ENCODE data around the gene STK16. TPM values are rescaled to one million over a fixed set of nuclear protein-coding genes. Genes with fewer than 3 reads are reported as not detected.

STK16 gene
- total RNA-seq, 4 donors from 2014 or later: 13.7 to 22.2 (median 15.4) TPM

DNA sequence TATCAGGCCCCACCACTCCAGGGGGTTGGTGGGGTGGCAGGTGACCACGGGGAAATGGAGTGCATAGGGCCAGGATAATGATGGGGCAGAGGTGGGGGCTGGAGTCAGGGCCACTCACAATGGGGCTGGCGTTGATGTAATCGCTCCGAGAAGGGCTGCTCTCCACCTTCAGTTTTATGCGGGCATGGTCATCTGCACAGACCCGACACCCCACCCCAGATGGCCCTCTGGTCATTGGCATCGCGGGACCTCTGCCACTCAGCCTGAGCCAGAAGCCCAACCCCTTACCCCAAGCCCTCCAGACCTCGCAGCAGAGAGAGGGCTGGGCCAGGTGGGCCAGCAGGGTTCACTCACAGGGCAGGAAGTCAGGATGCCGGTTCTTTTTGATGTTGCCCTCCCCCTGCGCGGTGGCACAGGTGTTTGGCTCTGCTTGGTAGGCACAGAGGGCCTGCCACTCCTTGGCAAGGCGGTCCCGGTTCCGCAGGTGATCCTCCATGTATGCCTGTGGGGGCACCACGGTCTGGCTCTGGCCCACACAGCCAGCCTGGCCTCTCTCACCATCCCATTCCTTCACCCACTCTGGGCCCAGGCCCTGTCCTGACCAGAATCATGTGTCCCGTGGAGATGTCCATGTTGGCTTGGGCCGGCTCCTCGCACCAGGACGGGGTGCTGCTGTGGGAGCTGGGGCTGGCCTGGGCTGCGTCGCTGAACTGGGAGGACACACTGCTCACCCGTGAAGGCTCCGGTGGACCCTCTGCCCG, 51.5 kb downstream of the STK16 start:
- TF ChIP-seq, protein P1, sequence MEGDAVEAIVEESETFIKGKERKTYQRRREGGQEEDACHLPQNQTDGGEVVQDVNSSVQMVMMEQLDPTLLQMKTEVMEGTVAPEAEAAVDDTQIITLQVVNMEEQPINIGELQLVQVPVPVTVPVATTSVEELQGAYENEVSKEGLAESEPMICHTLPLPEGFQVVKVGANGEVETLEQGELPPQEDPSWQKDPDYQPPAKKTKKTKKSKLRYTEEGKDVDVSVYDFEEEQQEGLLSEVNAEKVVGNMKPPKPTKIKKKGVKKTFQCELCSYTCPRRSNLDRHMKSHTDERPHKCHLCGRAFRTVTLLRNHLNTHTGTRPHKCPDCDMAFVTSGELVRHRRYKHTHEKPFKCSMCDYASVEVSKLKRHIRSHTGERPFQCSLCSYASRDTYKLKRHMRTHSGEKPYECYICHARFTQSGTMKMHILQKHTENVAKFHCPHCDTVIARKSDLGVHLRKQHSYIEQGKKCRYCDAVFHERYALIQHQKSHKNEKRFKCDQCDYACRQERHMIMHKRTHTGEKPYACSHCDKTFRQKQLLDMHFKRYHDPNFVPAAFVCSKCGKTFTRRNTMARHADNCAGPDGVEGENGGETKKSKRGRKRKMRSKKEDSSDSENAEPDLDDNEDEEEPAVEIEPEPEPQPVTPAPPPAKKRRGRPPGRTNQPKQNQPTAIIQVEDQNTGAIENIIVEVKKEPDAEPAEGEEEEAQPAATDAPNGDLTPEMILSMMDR (IDR thresholded peaks at IDR 0.05; ENCODE audit: low read depth): no peak

- TF ChIP-seq, protein P1 (IDR thresholded peaks at IDR 0.05; ENCODE audit: low read depth): no peak
Measured at GRCh38 chr2:219297766-219298456, 52.6 kb downstream of the STK16 start.

DNA sequence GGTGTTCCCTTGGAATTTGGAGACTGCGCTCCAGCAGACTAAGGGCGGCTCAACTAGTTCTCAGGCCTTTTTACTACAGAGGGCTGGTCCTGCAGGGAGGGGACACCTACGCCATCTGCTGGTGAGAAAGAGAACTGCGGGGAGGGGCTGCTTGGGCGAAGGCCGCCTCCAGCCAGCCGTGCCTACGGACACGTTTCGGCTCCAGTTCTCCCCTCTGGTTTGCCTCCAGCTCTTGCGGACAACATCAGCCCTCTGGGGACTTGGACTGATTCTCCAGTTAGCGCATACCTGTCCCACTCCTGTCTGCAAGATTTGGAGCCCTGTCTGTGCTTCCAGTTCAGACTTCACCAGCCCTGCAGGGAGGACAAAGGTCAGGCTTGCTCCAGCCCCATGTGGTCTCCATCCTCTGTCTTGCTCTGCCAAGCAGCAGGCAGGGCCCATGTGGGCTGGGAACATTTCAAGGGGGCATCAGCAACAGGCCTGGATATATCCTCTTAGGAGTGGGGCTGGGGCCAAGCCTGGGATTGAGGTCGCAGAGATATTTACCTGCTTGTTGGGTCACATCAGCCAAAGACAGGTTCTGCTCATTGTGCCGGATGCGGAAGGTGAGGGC, 53.6 kb downstream of the STK16 start:
- TF ChIP-seq, protein P1 (IDR thresholded peaks at IDR 0.05; ENCODE audit: low read depth): no peak

DNA sequence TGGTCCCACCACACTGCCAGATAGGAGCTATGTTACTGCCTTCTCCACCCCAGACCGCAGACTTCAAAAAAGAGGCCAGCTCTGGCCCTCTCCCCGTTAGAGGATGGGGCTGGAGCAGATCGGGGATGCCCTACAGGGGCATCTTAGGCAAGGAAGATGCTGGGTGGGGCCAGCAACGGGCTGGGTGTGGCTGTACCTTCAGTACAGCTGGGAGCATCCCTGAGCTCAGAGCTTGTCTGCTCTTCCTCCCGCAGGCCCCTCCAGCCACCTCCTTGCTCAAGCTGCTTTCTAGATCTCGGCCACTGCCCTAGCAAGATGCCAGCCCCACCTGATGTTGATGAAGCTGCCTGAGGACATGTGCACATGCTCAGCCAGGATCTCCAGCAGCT, 54.1 kb downstream of the STK16 start:
- TF ChIP-seq, protein P1 (IDR thresholded peaks at IDR 0.05; ENCODE audit: low read depth): no peak

Small RNA genes lying within 50 kb of the gene (small RNA-seq; reads per million reads assigned to genes)
- gene MIR153-1: not detected

Other genes with a start within 250 kb of the STK16 start
- not detected for gene CFAP65, start 204.0 kb upstream of the STK16 start, total RNA-seq
- under 1 TPM in 1 of 4 donors, not detected in 3; 0.33 TPM for gene IHH, start 184.6 kb upstream of the STK16 start, total RNA-seq
- gene NHEJ1, start 84.7 kb upstream of the STK16 start, total RNA-seq: 10 to 100 TPM; 14.3 to 27.7 (median 19.4) TPM
- gene SLC23A3, start 75.5 kb upstream of the STK16 start, total RNA-seq: under 1 TPM; 0.38 to 0.82 (median 0.67) TPM
- gene CNPPD1, start 68.6 kb upstream of the STK16 start, total RNA-seq: 10 to 100 TPM; 35.9 to 55.5 (median 44.2) TPM
- 10 to 100 TPM; 30.7 to 67.0 (median 62.9) TPM for gene RETREG2, start 67.2 kb upstream of the STK16 start, total RNA-seq
- gene ZFAND2B, start 38.7 kb upstream of the STK16 start, total RNA-seq: 10 to 100 TPM; 28.0 to 60.3 (median 43.7) TPM
- gene ABCB6, start 26.5 kb upstream of the STK16 start, total RNA-seq: 10 to 100 TPM in 3 of 4 donors, 1 to 10 TPM in 1; 8.2 to 31.6 (median 24.7) TPM
- gene ATG9A, start 15.8 kb upstream of the STK16 start, total RNA-seq: 10 to 100 TPM; 29.0 to 54.1 (median 30.3) TPM
- 10 to 100 TPM; 16.8 to 62.5 (median 52.7) TPM for gene ANKZF1, start 15.7 kb upstream of the STK16 start, total RNA-seq
- gene GLB1L, start within 50 bp of the STK16 start, total RNA-seq: 10 to 100 TPM in 3 of 4 donors, 1 to 10 TPM in 1; 2.9 to 12.2 (median 11.0) TPM
- gene TUBA4B, start 7.8 kb downstream of the STK16 start, total RNA-seq: not detected
- gene TUBA4A, start 8.4 kb downstream of the STK16 start, total RNA-seq: 10 to 100 TPM in 2 of 4 donors, 1 to 10 TPM in 2; 7.2 to 31.8 (median 9.2) TPM
- 10 to 100 TPM; 44.7 to 77.0 (median 51.1) TPM for gene DNAJB2, start 33.9 kb downstream of the STK16 start, total RNA-seq
- not detected for gene PTPRN, start 63.9 kb downstream of the STK16 start, total RNA-seq
- not detected for gene RESP18, start 87.3 kb downstream of the STK16 start, total RNA-seq
- 10 to 100 TPM; 45.0 to 98.5 (median 54.1) TPM for gene DNPEP, start 142.4 kb downstream of the STK16 start, total RNA-seq
- gene DES, start 172.9 kb downstream of the STK16 start, total RNA-seq: 10 to 100 TPM in 2 of 4 donors, 1 to 10 TPM in 2; 3.1 to 28.8 (median 13.3) TPM
- gene SPEG, start 189.4 kb downstream of the STK16 start, total RNA-seq: 1 to 10 TPM in 3 of 4 donors, under 1 TPM in 1; 0.49 to 5.9 (median 2.9) TPM

Data from subcutaneous adipose tissue (tissue), 4 donors.